ENCODE data around the gene HSD3B2.

Gene HSD3B2

DNA sequence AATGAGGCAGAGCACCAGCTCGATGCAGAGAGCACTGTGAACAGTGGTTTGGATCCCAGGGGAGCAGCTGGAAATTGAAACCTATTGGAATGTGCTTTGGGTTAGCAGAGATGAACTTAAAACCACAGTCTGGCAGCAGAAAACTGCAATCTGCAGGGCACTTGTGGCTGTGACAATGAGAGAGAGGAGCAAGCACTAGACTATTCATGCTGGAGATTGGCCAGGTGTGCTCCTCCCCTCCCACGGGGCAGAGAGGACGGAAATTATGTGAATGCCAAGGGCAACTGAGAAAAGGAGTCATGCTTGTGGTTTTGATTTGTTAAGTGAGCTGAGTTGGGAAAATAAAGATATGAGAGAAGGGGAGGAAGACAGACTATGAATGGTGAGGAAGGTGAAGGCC lies 38.1 kb downstream of the HSD3B2 start:
- peak; percentile 85 for FAIRE-seq
- peak; percentile 95 for DNase-seq (ENCODE audit: low spot score)

DNA sequence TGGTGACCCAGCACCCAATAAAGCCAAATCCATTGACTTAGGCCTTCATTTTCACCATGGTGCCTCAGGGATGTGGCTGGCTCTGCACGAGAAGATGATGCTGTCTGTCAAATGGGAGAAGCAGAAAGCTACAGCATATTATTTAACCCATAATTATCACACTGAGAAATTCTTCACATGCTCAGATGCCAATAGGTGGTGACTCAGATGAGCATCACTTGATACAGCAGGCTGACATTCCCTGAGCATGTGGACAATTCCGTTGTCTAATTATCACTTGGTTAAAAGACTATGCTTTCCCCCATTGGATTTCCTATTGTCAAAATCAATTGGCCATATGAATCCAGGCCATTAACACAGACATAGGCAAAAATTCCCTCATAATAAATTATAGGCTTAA lies 48.0 kb downstream of the HSD3B2 start:
- no peak for FAIRE-seq

DNA sequence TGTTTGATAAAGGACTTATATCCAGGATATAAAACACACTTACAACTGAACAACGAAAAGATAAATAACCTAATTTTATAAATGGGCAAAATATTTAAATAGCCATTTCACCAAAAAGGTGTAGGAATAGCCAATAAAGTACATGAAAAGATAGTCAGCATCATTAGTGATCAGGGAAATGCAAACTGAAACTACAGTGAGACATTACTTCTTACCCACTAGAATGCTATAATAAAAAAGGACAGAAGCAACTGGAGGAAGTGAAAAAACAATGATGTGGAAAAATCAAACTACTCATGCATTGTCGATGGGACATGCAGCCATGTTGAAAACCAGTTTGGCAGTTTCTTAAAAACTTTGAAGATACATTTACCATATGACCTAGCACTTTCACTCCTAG lies 48.6 kb downstream of the HSD3B2 start:
- FAIRE-seq (no peak), DNase-seq (ENCODE audit: low spot score) (no peak)

More for the DNA sequence above, 48.0 kb downstream of the HSD3B2 start:
- no peak for DNase-seq (ENCODE audit: low spot score)

DNA sequence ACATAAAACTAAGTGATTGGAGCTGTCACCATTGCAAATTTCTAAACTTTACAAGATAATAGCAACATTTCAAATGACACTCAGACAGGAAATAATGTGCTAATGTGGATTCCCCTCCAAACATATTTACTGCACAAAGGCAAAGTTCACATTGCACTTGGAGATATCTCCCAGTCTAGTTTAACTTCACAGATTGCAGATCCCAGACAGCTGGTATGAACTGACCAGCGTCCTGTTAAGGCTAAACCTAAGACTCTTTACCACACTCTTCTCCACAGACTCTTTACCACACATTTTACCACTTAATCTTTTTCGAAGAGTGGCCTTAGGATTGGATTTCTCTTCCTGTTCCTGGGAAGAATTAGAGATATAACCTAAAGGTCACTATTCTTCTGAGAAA lies 51.5 kb downstream of the HSD3B2 start:
- FAIRE-seq = no peak

DNA sequence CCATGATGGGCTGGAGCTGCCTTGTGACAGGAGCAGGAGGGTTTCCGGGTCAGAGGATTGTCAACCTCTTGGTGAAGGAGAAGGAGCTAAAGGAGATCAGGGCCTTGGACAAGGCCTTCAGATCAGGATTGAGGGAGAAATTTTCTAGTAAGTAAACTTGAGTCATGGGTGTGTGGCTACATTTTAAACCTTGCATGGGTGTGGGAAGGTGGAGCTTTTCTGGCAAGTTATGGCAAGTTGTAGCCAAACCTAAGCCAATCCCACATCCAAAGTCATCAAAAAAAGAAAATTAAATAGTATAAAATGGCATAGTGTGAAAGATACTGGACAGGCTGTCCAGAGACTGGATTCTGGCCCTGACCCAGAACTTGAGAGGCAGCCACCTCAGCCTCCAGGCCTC lies 52.3 kb downstream of the HSD3B2 start:
- DNase-seq (ENCODE audit: low spot score) = no peak
- FAIRE-seq = no peak

More for the DNA sequence above, 51.5 kb downstream of the HSD3B2 start:
- no peak for DNase-seq (ENCODE audit: low spot score)

DNA sequence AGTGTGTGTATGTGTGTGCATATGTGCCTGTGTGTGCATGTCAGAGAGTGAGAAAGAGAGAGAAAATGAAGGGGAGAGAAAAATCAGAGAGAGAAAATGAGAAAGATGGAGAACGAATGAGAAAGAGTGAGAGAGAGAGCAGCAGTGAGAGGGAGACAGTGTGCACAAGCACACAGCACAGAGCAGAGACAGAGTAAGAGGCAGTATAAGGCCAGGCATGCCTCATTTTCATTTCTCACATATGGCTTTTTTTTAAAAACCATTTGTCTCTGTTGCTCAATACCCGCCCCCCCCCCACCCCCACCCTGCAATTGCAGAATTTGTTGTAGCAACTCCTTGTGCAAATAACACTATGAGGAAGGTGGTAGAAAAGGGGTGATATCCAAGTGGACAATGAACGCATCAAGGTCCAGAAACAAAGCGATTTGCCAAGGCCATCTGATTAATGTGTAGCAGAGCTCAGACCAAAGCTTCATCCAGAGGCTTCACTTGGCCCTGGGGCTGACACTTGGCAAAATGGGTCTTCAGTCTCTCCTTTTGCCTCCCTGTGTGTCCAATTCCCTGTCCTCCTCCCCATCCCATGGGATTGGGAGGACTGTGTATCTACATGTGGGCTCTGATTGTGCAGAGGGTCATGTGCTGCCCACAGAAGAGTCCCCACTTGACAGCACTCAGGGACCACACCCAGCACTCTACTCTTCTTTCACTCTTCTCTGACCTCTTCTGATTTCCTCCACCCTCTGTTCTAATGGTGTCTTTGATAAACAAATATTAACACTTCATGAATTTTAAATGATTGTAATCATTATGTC lies 53.1 kb downstream of the HSD3B2 start:
- no peak for FAIRE-seq
- DNase-seq (ENCODE audit: low spot score) = no peak

DNA sequence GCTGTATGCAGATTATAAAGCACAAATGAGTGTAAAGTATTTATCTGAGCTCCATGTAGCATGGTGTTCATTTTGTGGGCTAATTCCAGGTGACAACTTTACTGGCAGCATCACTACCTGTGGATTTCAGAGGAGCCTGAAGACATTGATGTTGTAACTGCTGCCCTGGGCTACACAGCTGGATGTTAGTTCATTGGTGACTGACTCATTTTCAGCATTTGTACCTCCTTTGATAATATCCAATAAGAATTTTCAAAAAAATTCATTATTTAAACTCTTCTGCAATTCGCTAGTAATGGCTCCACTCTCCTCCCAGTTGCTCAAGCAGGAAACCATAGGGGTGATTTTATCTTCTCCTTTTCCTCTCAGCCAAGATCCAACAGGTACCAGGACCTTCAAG lies 54.8 kb downstream of the HSD3B2 start:
- DNase-seq (ENCODE audit: low spot score) (no peak), FAIRE-seq (no peak)

DNA sequence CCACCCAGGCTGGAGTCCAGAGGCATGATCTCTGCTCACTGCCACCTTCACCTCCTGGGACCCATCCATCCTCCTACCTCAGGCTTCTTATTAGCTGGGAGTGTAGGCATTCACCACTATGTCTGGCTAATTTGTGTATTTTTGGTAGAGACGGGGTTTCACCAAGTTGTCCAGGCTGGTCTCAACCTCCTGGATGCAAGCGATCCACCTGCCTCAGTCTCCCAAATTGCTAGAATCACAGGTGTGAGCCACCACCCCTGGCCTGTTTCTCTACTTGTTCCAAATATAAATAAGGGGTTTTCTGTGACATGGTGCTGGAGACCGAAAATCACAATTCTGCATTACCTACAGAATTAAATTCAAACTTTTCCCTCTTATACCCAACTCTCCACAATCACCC lies 55.4 kb downstream of the HSD3B2 start:
- DNase-seq (ENCODE audit: low spot score) (no peak), FAIRE-seq (no peak)

DNA sequence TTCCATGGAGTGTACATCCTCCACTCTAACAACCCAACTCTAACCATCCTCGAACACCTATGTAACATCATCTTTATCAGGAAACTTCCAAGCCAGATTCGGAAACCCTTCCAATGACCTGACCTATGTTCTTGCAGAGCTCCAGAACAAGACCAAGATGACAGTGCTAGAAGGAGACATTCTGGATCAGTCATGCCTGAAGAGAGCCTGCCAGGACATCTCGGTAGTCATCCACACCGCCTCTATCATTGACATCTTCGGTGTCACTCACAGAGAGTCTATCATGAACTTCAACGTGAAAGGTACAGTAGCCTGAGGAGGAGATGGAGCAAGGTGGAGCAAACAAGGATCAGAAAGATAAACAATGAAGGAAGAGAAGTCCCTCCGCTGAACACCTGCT lies 56.0 kb downstream of the HSD3B2 start:
- no peak for DNase-seq (ENCODE audit: low spot score)
- no peak for FAIRE-seq

DNA sequence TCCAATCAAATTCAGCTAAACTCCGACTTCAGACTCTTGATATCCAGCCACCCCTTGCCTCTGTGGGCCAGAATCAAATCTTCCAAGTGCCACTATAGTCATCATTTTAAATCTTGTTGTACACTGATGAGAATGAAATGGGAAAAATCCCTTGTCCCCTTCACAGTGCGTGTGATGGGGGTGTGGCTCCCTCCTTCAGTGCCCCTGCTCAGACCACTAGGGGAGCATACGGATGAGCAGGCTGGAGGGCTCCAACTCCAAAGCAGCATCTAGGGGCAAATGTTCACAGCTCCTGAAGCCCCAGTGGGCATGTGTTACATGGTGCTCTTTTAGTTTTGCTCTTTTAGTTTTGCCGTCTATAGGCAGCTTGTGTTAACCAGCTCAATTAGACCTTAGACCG lies 56.6 kb downstream of the HSD3B2 start:
- FAIRE-seq (no peak), DNase-seq (ENCODE audit: low spot score) (no peak)

DNA sequence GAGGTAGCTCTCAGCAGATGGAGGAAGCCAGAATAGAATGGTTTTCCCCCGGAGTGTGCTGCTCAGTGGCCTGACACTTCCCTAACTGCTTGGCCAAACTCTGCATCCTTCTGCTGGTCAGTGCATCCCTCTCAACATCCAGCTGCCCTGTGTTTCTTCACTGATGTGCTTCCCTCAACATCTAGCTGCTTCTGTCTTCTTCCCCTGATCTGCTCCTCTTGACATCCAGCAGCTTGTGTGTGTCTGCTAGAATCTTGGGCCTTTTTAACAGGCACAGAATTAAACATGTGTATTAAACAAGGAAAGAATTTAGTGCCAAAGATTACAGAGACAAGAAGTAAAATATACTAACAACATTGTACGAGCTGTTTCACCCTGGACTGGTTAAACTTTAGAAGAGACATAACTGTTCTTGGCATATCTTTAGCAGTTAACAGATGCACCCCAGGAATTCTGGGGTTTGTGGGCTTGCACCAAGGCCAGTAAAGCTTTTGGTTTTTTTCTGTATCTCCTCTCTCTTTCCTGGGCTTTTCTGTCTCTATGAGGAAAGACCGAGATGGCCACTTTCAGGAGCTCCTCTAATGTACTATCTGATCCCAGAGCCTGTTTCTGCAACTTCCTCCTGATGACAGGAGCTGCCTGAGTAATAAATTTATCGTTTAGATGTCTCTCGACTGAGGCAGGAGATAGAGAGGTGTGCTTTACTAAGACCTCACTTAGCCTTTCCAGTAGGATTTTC lies 57.3 kb downstream of the HSD3B2 start:
- FAIRE-seq = no peak
- no peak for DNase-seq (ENCODE audit: low spot score)
